ENCODE results near the gene ETFRF1. TPM values are rescaled to one million over a fixed set of nuclear protein-coding genes. Genes with fewer than 3 reads are reported as not detected.

Gene ETFRF1
- polyA plus RNA-seq, 1 donor from 2014 or later: 81.8 TPM

DNA sequence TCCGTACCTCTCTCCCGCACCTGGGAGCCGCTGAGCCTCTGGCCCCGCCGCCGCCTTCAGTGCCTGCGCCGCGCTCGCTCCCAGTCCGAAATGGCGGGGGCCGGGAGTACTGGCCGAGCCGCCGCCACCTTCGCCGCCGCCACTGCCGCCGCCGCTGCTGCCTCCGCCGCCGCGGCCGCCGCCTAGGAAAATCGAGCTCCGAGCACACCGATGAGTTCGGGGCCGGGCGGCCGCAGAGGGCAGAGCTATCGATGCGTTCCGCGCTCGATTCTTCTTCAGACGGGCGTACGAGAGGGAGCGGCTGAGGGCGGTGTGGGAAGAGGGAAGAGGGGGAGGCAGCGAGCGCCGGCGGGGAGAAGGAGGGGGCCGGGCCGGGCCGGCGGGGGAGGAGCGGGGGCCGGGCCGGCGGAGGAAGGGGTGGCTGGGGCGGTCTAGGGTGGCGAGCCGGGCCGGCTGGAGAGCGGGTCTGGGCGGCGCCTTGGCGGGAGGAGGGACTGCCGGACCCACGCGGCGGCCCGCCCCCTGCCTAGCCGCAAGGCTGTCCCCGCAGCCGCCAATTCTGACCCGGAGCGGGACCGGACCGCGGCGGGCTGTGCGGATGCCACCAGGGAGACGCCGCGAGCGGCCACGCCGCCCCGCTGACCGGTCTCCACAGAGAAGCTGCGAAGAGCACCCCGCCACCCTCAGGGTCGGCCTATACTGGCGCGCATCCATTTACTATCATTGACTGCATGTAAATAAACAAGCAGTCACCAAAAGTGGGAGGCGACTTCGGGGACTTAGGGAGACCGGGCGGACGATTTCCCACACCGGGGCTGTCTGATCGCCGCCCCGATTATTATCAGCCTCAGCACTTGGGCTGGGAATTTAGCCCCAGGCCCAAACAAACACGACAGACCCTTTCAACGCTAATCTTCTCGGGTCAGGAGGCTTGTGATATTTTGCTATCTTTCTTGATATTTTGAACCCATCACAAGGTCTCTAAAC is 56.0 kb downstream of the ETFRF1 start, which contains the start of gene KRAS:
Gene KRAS (minus strand): TSS at position 186 of the 987 bp plus-strand sequence.
- Histone ChIP-seq H4K20me1 (ENCODE audit: insufficient read depth) (no peaks in the 10 kb centered on the region), H3K4me3 (ENCODE audit: low read length) (peak within 1 kb of the TSS; percentile 95), H3K36me3 (ENCODE audit: insufficient read depth, low read length) (no peaks in the 10 kb centered on the region), H3K9me2 (ENCODE audit: insufficient read depth, low read length) (no peaks in the 10 kb centered on the region), H3K27me3 (ENCODE audit: insufficient read depth, low read depth, low read length) (peaks cover 5% of the 10 kb centered on the region), H3K27ac (ENCODE audit: low read length) (peak within 1 kb of the TSS; percentile 73), H3K79me2 (replicated peaks; ENCODE audit: insufficient read depth, low read length) (peaks cover 26% of the 10 kb centered on the region), H3K9me3 (ENCODE audit: low read length) (no peaks in the 10 kb centered on the region), H3F3A (ENCODE audit: insufficient read depth, low read length, poor library complexity, severe bottlenecking) (no peaks in the 10 kb centered on the region), H3K4me2 (ENCODE audit: low read length) (peak within 1 kb of the TSS; percentile 18), H2AFZ (ENCODE audit: low read depth, low read length) (peak within 1 kb of the TSS; percentile 62), H3K9ac (ENCODE audit: low read length) (peak within 1 kb of the TSS; percentile 80)
- TF ChIP-seq EZH2 (IDR thresholded peaks at IDR 0.05; ENCODE audit: borderline replicate concordance, insufficient read depth, low read length, poor library complexity, severe bottlenecking) (no peak), MXI1 (conservative IDR thresholded peaks at IDR 0.05; ENCODE audit: poor library complexity, severe bottlenecking) (peak; percentile 55), TAF1 (IDR thresholded peaks at IDR 0.05; ENCODE audit: low read depth) (peak; percentile 57), SMC3 (conservative IDR thresholded peaks at IDR 0.05; ENCODE audit: poor library complexity) (peak; percentile 36), POLR2AphosphoS5 (IDR thresholded peaks at IDR 0.05) (peak; percentile 79), EP300 (conservative IDR thresholded peaks at IDR 0.05; ENCODE audit: poor library complexity, severe bottlenecking) (peak; percentile 50)
- TF ChIP-seq, protein P1, sequence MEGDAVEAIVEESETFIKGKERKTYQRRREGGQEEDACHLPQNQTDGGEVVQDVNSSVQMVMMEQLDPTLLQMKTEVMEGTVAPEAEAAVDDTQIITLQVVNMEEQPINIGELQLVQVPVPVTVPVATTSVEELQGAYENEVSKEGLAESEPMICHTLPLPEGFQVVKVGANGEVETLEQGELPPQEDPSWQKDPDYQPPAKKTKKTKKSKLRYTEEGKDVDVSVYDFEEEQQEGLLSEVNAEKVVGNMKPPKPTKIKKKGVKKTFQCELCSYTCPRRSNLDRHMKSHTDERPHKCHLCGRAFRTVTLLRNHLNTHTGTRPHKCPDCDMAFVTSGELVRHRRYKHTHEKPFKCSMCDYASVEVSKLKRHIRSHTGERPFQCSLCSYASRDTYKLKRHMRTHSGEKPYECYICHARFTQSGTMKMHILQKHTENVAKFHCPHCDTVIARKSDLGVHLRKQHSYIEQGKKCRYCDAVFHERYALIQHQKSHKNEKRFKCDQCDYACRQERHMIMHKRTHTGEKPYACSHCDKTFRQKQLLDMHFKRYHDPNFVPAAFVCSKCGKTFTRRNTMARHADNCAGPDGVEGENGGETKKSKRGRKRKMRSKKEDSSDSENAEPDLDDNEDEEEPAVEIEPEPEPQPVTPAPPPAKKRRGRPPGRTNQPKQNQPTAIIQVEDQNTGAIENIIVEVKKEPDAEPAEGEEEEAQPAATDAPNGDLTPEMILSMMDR (IDR thresholded peaks at IDR 0.05; ENCODE audit: poor library complexity, severe bottlenecking): no peak
- TF ChIP-seq, protein P2, sequence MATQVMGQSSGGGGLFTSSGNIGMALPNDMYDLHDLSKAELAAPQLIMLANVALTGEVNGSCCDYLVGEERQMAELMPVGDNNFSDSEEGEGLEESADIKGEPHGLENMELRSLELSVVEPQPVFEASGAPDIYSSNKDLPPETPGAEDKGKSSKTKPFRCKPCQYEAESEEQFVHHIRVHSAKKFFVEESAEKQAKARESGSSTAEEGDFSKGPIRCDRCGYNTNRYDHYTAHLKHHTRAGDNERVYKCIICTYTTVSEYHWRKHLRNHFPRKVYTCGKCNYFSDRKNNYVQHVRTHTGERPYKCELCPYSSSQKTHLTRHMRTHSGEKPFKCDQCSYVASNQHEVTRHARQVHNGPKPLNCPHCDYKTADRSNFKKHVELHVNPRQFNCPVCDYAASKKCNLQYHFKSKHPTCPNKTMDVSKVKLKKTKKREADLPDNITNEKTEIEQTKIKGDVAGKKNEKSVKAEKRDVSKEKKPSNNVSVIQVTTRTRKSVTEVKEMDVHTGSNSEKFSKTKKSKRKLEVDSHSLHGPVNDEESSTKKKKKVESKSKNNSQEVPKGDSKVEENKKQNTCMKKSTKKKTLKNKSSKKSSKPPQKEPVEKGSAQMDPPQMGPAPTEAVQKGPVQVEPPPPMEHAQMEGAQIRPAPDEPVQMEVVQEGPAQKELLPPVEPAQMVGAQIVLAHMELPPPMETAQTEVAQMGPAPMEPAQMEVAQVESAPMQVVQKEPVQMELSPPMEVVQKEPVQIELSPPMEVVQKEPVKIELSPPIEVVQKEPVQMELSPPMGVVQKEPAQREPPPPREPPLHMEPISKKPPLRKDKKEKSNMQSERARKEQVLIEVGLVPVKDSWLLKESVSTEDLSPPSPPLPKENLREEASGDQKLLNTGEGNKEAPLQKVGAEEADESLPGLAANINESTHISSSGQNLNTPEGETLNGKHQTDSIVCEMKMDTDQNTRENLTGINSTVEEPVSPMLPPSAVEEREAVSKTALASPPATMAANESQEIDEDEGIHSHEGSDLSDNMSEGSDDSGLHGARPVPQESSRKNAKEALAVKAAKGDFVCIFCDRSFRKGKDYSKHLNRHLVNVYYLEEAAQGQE (IDR thresholded peaks at IDR 0.05; ENCODE audit: borderline replicate concordance): peak; percentile 68

DNA sequence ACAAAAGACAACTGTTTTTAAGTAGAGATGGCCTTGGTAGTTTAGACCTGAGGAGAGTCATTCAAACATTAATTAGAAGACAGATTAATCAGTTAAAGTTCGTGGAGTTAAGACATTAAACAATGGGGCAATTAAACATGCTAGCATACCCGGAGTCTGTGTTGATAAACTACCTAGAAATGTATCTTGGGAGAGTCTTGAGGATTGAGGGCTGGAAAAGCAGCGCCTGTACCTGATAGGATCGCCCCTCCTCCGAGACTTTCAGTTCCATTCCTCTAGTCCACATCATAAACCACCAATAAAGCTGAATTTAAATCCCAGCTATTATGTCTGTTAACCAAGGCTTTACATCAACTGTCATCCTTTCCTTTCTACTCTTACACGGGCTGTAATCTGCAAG is 56.7 kb downstream of the ETFRF1 start:
- H3K27ac ChIP-seq (ENCODE audit: low read length): no peak overlapping the region
- H2AFZ ChIP-seq (ENCODE audit: low read depth, low read length): peak overlapping the region; percentile 46
- H3K9me2 ChIP-seq (ENCODE audit: insufficient read depth, low read length): no peaks in the 10 kb centered on the region
- H3K9me3 ChIP-seq (ENCODE audit: low read length): no peaks in the 10 kb centered on the region
- H3K36me3 ChIP-seq (ENCODE audit: insufficient read depth, low read length): no peaks in the 10 kb centered on the region
- no peaks in the 10 kb centered on the region for H3F3A ChIP-seq (ENCODE audit: insufficient read depth, low read length, poor library complexity, severe bottlenecking)
- H4K20me1 ChIP-seq (ENCODE audit: insufficient read depth): no peaks in the 10 kb centered on the region
- H3K9ac ChIP-seq (ENCODE audit: low read length): no peak overlapping the region
- peaks cover 5% of the 10 kb centered on the region for H3K27me3 ChIP-seq (ENCODE audit: insufficient read depth, low read depth, low read length)
- peak overlapping the region; percentile 18 for H3K4me2 ChIP-seq (ENCODE audit: low read length)
- no peak for TF ChIP-seq RAD21 (conservative IDR thresholded peaks at IDR 0.05)
- no peak for TF ChIP-seq SMC3 (conservative IDR thresholded peaks at IDR 0.05; ENCODE audit: poor library complexity)
- no peak for TF ChIP-seq EP300 (conservative IDR thresholded peaks at IDR 0.05; ENCODE audit: poor library complexity, severe bottlenecking)
- TF ChIP-seq, protein P1 (IDR thresholded peaks at IDR 0.05; ENCODE audit: poor library complexity, severe bottlenecking): no peak
- no peak for TF ChIP-seq TAF1 (IDR thresholded peaks at IDR 0.05; ENCODE audit: low read depth)
- TF ChIP-seq, protein P2 (IDR thresholded peaks at IDR 0.05; ENCODE audit: borderline replicate concordance): no peak
- TF ChIP-seq POLR2AphosphoS5 (IDR thresholded peaks at IDR 0.05): no peak
- TF ChIP-seq MXI1 (conservative IDR thresholded peaks at IDR 0.05; ENCODE audit: poor library complexity, severe bottlenecking): no peak
- TF ChIP-seq EZH2 (IDR thresholded peaks at IDR 0.05; ENCODE audit: borderline replicate concordance, insufficient read depth, low read length, poor library complexity, severe bottlenecking): no peak
- H3K79me2 ChIP-seq (replicated peaks; ENCODE audit: insufficient read depth, low read length): peaks cover 26% of the 10 kb centered on the region
- peak overlapping the region; percentile 95 for H3K4me3 ChIP-seq (ENCODE audit: low read length)

Measured in neural cell (in vitro differentiated cells).